ENCODE measurements around the gene KRT82.

Gene KRT82

GRCh38 chr12:52404951-52405350 lies 1.2 kb downstream of the KRT82 start:
- no peak for DNase-seq

- no peak for DNase-seq
Observed at GRCh38 chr12:52403561-52403960, 2.6 kb downstream of the KRT82 start.

- no peak for DNase-seq
Observed at GRCh38 chr12:52402873-52403540, 3.1 kb downstream of the KRT82 start.

GRCh38 chr12:52402377-52402776 lies 3.8 kb downstream of the KRT82 start:
- no peak for DNase-seq

- no peak for DNase-seq
Observed at GRCh38 chr12:52401926-52402325, 4.2 kb downstream of the KRT82 start.

GRCh38 chr12:52401526-52401925 lies 4.6 kb downstream of the KRT82 start:
- DNase-seq: no peak

GRCh38 chr12:52400906-52401305 lies 5.2 kb downstream of the KRT82 start:
- DNase-seq: no peak

- DNase-seq: no peak
Observed at GRCh38 chr12:52399756-52400155, 6.4 kb downstream of the KRT82 start.

GRCh38 chr12:52398176-52398575 lies 8.0 kb downstream of the KRT82 start:
- no peak for DNase-seq

- DNase-seq: no peak
Observed at GRCh38 chr12:52396656-52397055, 9.5 kb downstream of the KRT82 start.

- DNase-seq: peak; percentile 7
Observed at GRCh38 chr12:52395761-52396434, 10.2 kb downstream of the KRT82 start.

- no peak for DNase-seq
Observed at GRCh38 chr12:52394836-52395405, 11.2 kb downstream of the KRT82 start.

GRCh38 chr12:52392465-52393007 lies 13.6 kb downstream of the KRT82 start:
- DNase-seq: no peak

GRCh38 chr12:52391618-52392002 lies 14.5 kb downstream of the KRT82 start:
- no peak for DNase-seq

GRCh38 chr12:52390739-52391617 lies 15.2 kb downstream of the KRT82 start:
- DNase-seq: no peak

- no peak for DNase-seq
Observed at GRCh38 chr12:52389313-52390207, 16.6 kb downstream of the KRT82 start.

GRCh38 chr12:52387859-52388258 lies 18.3 kb downstream of the KRT82 start:
- DNase-seq: no peak

GRCh38 chr12:52385226-52385702 lies 20.9 kb downstream of the KRT82 start, which contains the start of gene KRT84:
TSS of gene KRT84 (minus strand) at chr12:52385652. CDS start at chr12:52385585, 67 bp downstream.
- no peak for DNase-seq

GRCh38 chr12:52383331-52383730 lies 22.8 kb downstream of the KRT82 start:
- DNase-seq: no peak

GRCh38 chr12:52382854-52383253 lies 23.3 kb downstream of the KRT82 start:
- DNase-seq: no peak

GRCh38 chr12:52381206-52381605 lies 24.9 kb downstream of the KRT82 start:
- no peak for DNase-seq

- no peak for DNase-seq
Observed at GRCh38 chr12:52380271-52380694, 25.9 kb downstream of the KRT82 start.
